Pons (tissue), 1 donor: Measurements from ENCODE around the gene P3H1.
"Not testable (repeated sequence)": the region's sequence is repeated elsewhere in the genome, so short reads cannot be mapped to it uniquely, and the experiment has no call there.

Source experiments
- DNase-seq: peaks from one replicate; pipeline ENCODE4 v3.0.0-alpha.2; 2016; ENCODE audit warnings: low spot score

The P3H1 gene

GRCh38 chr1:42730002-42730401, 36.8 kb downstream of the P3H1 start:
- DNase-seq: no peak

- DNase-seq: not testable (repeated sequence)
These were observed 41.0 kb downstream of the P3H1 start for GRCh38 chr1:42725820-42726219.

- no peak for DNase-seq
These were observed 43.3 kb downstream of the P3H1 start for GRCh38 chr1:42723511-42723910.

GRCh38 chr1:42722403-42722802, 44.4 kb downstream of the P3H1 start:
- DNase-seq: not testable (repeated sequence)

- no peak for DNase-seq
These were observed 44.9 kb downstream of the P3H1 start for GRCh38 chr1:42721926-42722325.

GRCh38 chr1:42720868-42721267, 46.0 kb downstream of the P3H1 start:
- no peak for DNase-seq

GRCh38 chr1:42714441-42714840, 52.4 kb downstream of the P3H1 start:
- not testable (repeated sequence) for DNase-seq

- no peak for DNase-seq
These were observed 53.5 kb downstream of the P3H1 start for GRCh38 chr1:42713293-42713692.

GRCh38 chr1:42712808-42713207, 54.0 kb downstream of the P3H1 start:
- not testable (repeated sequence) for DNase-seq

- no peak for DNase-seq
These were observed 62.9 kb downstream of the P3H1 start for GRCh38 chr1:42703888-42704464.

GRCh38 chr1:42700006-42700405, 66.8 kb downstream of the P3H1 start:
- DNase-seq: no peak

GRCh38 chr1:42698081-42698813, 68.6 kb downstream of the P3H1 start:
- DNase-seq: no peak
